ENCODE data around the gene DACT3. TPM values are rescaled to one million over a fixed set of nuclear protein-coding genes. Genes with fewer than 3 reads are reported as not detected.

Gene DACT3
- total RNA-seq, 1 donor from 2014 or later = 104 TPM

DNA sequence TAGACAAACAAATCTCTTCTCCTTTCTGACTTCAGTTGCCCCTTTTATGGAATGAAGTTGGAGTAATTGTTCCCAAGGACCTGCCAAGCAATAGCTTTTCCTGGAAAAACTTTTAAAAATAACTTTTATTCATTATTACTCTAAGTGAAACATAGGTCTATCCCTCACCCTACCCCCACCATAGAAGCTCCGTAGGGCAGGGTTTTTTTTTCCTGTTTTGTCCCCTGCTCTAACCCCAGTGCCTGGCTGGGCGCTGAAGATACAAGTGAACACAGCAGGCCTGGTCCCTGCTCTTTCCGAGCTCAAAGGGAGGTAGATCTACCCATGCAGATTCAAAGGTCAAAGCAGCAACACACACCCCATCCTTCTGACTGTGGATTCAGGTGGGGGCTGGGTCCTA, 16.3 kb downstream of the DACT3 start:
- Histone ChIP-seq H3K27ac (peak overlapping the region; percentile 79 to 81), H3K4me1 (peaks cover 17 to 21% of the 10 kb centered on the region in 2 donors), H3K36me3 (peaks cover 14 to 19% of the 10 kb centered on the region in 2 donors), H3K9me3 (no peaks in the 10 kb centered on the region), H3K4me3 (no peak overlapping the region), H3K27me3 (no peaks in the 10 kb centered on the region)
- peak in 1 of 2 donors; percentile 84 for DNase-seq (ENCODE audit: low spot score in 2 of 2)
- intact Hi-C loops (cut with DNase I) = no loop called here
- no peak for TF ChIP-seq CTCF (IDR thresholded peaks at IDR 0.05)

GRCh38 chr19:46640656-46641055, 20.3 kb downstream of the DACT3 start:
- no peaks in the 10 kb centered on the region for H3K9me3 ChIP-seq
- no peak for TF ChIP-seq CTCF (IDR thresholded peaks at IDR 0.05)
- peaks cover 18 to 24% of the 10 kb centered on the region in 2 donors for H3K4me1 ChIP-seq
- DNase-seq (ENCODE audit: low spot score in 2 of 2) = no peak
- no peaks in the 10 kb centered on the region for H3K36me3 ChIP-seq
- intact Hi-C loops (cut with DNase I) = no loop called here
- peak overlapping the region in 1 of 2 donors; percentile 85 for H3K4me3 ChIP-seq
- peak overlapping the region; percentile 86 to 99 for H3K27ac ChIP-seq
- H3K27me3 ChIP-seq = no peaks in the 10 kb centered on the region

DNA sequence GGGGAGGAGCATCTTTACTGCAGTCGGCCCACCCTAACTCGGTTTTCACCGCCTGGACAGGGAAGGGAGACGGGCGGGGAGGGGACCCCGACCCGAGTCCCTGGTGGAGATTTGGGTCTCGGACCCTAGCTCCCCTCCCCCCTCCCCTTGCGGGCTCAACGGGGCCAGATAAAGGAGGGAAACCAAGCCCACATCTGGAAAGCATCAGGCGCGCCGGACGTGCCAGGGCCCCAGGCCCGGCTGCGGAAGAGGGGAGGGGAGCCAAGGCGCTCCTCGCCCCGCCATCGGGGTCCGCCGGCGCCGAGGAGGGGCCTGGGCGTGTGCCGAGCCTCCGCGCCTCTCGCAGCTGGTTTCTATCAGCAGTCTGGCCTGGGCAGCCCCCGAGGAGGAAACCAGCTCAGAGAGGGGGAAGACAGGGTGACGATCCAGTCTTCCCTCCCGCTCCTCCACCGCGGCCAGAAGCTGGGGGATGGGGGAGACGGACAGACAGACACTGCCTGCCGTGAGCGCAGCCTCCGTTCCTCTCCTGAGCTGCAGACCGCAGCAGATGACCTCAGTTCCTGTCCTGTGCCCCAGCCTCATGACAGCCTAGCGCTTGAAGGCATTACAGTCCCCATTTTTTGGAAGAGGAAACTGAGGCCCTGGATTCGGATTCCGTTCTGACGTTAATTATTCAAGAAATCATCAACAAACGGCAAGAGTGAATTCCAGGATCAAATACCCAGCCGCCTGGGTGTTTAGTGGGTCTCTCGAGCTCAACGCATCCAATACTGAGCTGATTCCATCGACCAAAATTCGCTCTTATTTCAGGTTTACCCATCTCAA, 21.4 kb downstream of the DACT3 start:
- intact Hi-C loops (cut with DNase I) = no loop called here
- Histone ChIP-seq H3K27ac (peak overlapping the region; percentile 86 to 99), H3K27me3 (no peaks in the 10 kb centered on the region), H3K9me3 (no peaks in the 10 kb centered on the region), H3K36me3 (no peaks in the 10 kb centered on the region), H3K4me1 (peaks cover 15 to 22% of the 10 kb centered on the region in 2 donors), H3K4me3 (peak overlapping the region; percentile 53 to 85)
- DNase-seq (ENCODE audit: low spot score in 2 of 2) = peak; percentile 38 to 81
- no peak for TF ChIP-seq CTCF (IDR thresholded peaks at IDR 0.05)

DNA sequence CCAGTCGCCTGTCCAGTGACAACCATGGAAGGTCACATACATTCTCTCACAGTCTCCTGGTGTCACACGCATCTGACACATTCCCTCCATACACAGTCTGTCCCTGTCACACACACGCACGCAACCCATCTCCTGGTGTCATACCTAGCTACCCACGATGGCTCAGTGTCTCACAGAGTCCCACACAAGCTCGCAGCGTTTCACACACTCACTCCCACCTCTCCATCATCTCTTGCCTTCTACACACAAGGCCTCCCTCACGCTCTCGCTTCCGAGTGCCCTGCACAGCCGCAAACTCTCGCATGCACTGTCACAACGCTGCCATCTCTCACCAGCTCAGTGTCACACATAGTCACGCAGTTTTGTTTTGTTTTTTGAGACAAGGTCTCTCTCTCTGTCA, 23.8 kb downstream of the DACT3 start:
- Histone ChIP-seq H3K9me3 (no peaks in the 10 kb centered on the region), H3K27me3 (no peaks in the 10 kb centered on the region), H3K27ac (no peak overlapping the region), H3K4me1 (peaks cover 16 to 17% of the 10 kb centered on the region in 2 donors), H3K4me3 (no peak overlapping the region), H3K36me3 (no peaks in the 10 kb centered on the region)
- TF ChIP-seq CTCF (IDR thresholded peaks at IDR 0.05) = no peak
- no peak for DNase-seq (ENCODE audit: low spot score in 2 of 2)
- intact Hi-C loops (cut with DNase I) = no loop called here

GRCh38 chr19:46635920-46636761, 24.8 kb downstream of the DACT3 start, which contains the start of gene GNG8:
TSS of gene GNG8 (minus strand) at chr19:46636202. CDS start at chr19:46634682, 1,520 bp downstream.
- TF ChIP-seq CTCF (IDR thresholded peaks at IDR 0.05) = no peak
- Histone ChIP-seq H3K4me1 (peaks cover 16 to 17% of the 10 kb centered on the region in 2 donors), H3K27ac (no peak within 1 kb of the TSS), H3K27me3 (no peaks in the 10 kb centered on the region), H3K4me3 (peak within 1 kb of the TSS in 1 of 2 donors; percentile 65), H3K36me3 (no peaks in the 10 kb centered on the region), H3K9me3 (no peaks in the 10 kb centered on the region)
- intact Hi-C loops (cut with DNase I) = no loop called here
- DNase-seq (ENCODE audit: low spot score in 2 of 2) = no peak

Data from ascending aorta (tissue), 2 donors.